ENCODE measurements around the gene NKX3-2.

The NKX3-2 gene

GRCh38 chr4:13529128-13529919, 15.0 kb downstream of the NKX3-2 start:
- no peak overlapping the region for H3K27ac ChIP-seq
- TF ChIP-seq, protein P1, sequence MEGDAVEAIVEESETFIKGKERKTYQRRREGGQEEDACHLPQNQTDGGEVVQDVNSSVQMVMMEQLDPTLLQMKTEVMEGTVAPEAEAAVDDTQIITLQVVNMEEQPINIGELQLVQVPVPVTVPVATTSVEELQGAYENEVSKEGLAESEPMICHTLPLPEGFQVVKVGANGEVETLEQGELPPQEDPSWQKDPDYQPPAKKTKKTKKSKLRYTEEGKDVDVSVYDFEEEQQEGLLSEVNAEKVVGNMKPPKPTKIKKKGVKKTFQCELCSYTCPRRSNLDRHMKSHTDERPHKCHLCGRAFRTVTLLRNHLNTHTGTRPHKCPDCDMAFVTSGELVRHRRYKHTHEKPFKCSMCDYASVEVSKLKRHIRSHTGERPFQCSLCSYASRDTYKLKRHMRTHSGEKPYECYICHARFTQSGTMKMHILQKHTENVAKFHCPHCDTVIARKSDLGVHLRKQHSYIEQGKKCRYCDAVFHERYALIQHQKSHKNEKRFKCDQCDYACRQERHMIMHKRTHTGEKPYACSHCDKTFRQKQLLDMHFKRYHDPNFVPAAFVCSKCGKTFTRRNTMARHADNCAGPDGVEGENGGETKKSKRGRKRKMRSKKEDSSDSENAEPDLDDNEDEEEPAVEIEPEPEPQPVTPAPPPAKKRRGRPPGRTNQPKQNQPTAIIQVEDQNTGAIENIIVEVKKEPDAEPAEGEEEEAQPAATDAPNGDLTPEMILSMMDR (conservative IDR thresholded peaks at IDR 0.05), result no peak

- H3K27ac ChIP-seq, result no peak overlapping the region
- TF ChIP-seq, protein P1 (conservative IDR thresholded peaks at IDR 0.05), result no peak
Measured at GRCh38 chr4:13528821-13529127, 15.5 kb downstream of the NKX3-2 start.

DNA sequence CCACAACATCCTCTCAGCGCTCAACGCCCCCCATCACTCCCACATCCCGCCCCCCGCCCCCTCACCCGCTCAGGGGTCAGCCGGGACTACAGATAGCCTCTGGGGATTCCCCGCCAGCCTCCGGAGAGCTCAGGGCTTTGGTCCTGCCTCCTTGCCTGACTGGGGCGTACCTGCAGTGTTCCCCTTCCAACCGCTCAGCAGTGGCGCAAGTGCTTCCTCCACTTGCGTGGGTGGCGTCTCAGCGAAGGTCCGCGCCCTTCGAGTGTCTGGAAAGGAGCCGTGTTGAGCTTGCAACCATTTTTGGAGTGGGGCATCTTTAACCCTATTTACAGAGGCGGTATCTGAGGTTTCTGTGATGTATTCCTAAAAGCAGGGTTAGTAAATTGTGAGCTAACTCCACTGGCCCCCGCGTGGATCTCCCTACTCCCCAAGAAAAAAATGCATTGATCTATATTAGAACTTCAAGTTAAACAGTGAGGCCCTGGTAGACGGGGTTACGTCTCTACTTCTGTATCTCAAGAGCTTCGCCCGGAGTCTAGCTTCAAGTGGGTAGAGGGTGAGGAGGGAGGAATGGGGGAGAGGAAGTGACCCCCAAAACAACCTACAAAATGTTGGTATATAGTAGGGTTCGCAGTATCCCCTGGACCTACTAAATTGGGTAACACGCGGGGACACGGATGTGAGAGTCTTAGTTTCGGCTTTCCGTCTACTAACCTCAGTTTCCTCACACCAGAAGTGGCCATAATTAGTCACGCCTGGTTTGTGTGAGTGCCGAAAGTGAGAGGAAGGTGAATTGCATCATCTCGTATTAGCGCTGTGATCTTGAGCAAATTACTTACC, 16.1 kb downstream of the NKX3-2 start:
- no peak overlapping the region for H3K27ac ChIP-seq
- TF ChIP-seq, protein P1 (conservative IDR thresholded peaks at IDR 0.05), result no peak

GRCh38 chr4:13527192-13527980, 16.9 kb downstream of the NKX3-2 start:
- no peak overlapping the region for H3K27ac ChIP-seq
- TF ChIP-seq, protein P1 (conservative IDR thresholded peaks at IDR 0.05), result no peak

- TF ChIP-seq, protein P1 (conservative IDR thresholded peaks at IDR 0.05), result no peak
Measured at GRCh38 chr4:13526658-13527057, 17.6 kb downstream of the NKX3-2 start.

DNA sequence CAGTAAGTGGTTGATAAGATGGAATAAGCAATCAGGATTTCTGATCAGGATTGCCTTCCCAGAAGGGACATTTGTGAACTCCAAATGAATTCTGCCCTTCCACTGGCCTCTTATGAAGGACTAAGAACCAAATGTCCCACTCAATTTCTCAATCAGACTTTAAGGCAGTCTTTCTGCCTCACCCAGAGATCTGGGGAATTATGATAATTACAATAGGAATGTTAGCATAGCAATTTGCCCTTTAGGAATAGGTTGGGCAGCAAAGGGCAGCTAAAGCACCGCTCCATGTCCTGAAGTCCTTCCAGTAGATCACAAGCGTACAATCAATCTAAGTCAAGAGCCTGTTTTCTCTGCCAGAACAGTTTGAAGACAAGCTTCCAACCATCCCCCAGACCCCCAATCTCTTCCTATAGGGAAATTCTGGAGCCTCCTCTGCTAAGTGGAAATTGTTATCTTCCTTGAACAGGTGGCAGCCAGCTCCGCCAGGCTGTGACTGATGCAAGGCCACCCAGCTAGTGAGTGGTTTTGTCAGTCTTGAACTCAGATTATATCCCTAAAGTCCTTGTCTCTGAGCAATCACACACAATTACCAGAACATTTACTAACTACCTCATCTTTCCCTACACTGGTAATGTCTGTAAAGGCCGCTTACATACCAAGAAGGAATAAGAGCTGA, 18.6 kb downstream of the NKX3-2 start:
- H3K27ac ChIP-seq, result no peak overlapping the region

More at GRCh38 chr4:13526658-13527057, 17.6 kb downstream of the NKX3-2 start:
- no peak overlapping the region for H3K27ac ChIP-seq

More for the DNA sequence above, 18.6 kb downstream of the NKX3-2 start:
- TF ChIP-seq, protein P1 (conservative IDR thresholded peaks at IDR 0.05), result no peak

All from VCaP (cell line).